ENCODE measurements around the gene SF1. TPM values are rescaled to one million over a fixed set of nuclear protein-coding genes. Genes with fewer than 3 reads are reported as not detected.

The SF1 gene
- total and polyA plus RNA-seq, 11 donors: 59.2 to 349 (median 152) TPM

GRCh38 chr11:64717268-64717578 is 61.1 kb downstream of the SF1 start:
- Histone ChIP-seq H3K4me1 (peaks cover 0 to 17% (median 0%) of the 10 kb centered on the region in 12 donors), H3K27ac (no peak overlapping the region), H3K36me3 (no peaks in the 10 kb centered on the region), H3K27me3 (peaks cover 29 to 96% (median 72%) of the 10 kb centered on the region in 9 donors), H3K4me3 (no peak overlapping the region), H3K9me3 (no peaks in the 10 kb centered on the region)
- ATAC-seq (no peak), DNase-seq (peak in 1 of 5 donors; percentile 39)
- intact Hi-C loops (cut with DNase I): no loop called here
- WGBS, 4 donors: 63 to 69% (median 64%) methylated on average over 3 to 4 of the region's 4 CpGs
- no peak for TF ChIP-seq POLR2A (IDR thresholded peaks at IDR 0.05)
- TF ChIP-seq CTCF (IDR thresholded peaks at IDR 0.05): no peak

GRCh38 chr11:64716473-64717267 is 61.7 kb downstream of the SF1 start:
- intact Hi-C loops (cut with DNase I): no loop called here
- Histone ChIP-seq H3K4me1 (peaks cover 0 to 17% (median 0%) of the 10 kb centered on the region in 12 donors), H3K27me3 (peaks cover 34 to 96% (median 72%) of the 10 kb centered on the region in 9 donors), H3K9me3 (no peaks in the 10 kb centered on the region), H3K4me3 (no peak overlapping the region), H3K27ac (no peak overlapping the region), H3K36me3 (no peaks in the 10 kb centered on the region)
- DNase-seq: peak in 1 of 5 donors; percentile 17
- no peak for ATAC-seq
- WGBS, 4 donors: 38 to 42% (median 40%) methylated on average over 20 to 21 of the region's 21 CpGs
- TF ChIP-seq POLR2A (IDR thresholded peaks at IDR 0.05): no peak

DNA sequence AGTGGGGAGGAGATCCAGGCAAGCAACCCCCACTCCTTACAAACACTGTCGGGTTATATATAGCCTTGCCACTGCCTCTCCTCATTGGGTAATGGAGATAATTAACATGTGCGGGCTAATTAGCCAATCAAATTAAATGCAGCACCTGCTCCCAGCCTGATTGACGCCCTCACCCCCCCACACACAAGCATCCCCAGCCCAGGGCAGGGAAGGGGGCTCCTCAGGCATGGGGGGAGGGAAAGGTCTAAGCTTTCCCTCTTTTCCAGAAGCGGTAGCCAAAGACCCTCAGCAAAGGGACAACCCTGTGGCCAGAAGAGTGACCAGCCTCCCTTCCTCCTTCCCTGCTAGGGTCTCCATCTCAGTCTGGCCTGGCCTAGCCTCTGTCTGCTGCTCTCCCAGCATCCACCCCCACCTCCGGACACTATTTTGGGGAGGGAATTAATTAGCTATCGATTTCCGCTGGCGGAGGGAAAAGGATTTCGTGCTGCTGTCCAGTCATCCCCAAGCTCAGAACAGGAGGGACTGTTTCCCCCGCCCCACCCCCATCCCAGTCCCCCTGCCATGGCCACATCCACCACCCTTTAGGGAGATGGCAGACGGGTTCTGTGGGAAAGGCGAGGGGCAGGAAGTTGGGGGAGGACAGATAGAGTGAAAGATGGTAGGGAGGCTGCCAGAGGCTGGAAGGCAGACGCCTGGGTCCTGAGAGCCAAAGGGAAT is 62.4 kb downstream of the SF1 start:
- intact Hi-C loops (cut with DNase I): no loop called here
- Histone ChIP-seq H3K4me3 (no peak overlapping the region), H3K27me3 (peaks cover 41 to 96% (median 79%) of the 10 kb centered on the region in 9 donors), H3K36me3 (no peaks in the 10 kb centered on the region), H3K9me3 (no peaks in the 10 kb centered on the region), H3K4me1 (peaks cover 0 to 22% (median 0%) of the 10 kb centered on the region in 12 donors), H3K27ac (no peak overlapping the region)
- peak in 1 of 5 donors; percentile 46 for DNase-seq
- TF ChIP-seq POLR2A (IDR thresholded peaks at IDR 0.05) (no peak), CTCF (IDR thresholded peaks at IDR 0.05) (no peak)
- 44 to 53% (median 48%) methylated on average over 13 of the region's 13 CpGs for WGBS, 4 donors
- no peak for ATAC-seq

DNA sequence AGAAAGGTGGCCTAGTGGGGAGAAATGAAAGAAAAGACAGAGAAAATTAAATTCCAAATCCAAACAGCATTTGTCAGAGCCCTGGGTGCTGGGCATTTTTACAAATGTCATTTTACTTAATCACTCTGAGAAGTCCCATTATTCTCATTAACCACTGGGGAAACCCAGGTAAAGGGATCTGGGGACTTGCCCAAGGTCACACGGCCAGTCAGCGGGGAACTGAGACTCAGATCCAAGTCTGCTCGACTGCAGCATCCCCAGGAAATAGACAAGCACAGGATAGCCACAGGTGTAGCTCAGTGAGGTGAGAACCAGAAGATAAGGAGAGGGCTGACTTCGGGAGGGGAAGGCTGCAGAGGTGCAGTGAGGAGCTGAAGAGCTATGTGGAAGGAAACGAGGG is 63.2 kb downstream of the SF1 start:
- peaks cover 44 to 96% (median 84%) of the 10 kb centered on the region in 9 donors for H3K27me3 ChIP-seq
- TF ChIP-seq POLR2A (IDR thresholded peaks at IDR 0.05): no peak
- TF ChIP-seq CTCF (IDR thresholded peaks at IDR 0.05): no peak
- peaks cover 0 to 22% (median 0%) of the 10 kb centered on the region in 12 donors for H3K4me1 ChIP-seq
- intact Hi-C loops (cut with DNase I): no loop called here
- H3K36me3 ChIP-seq: no peaks in the 10 kb centered on the region
- H3K4me3 ChIP-seq: no peak overlapping the region
- ATAC-seq: no peak
- no peak overlapping the region for H3K27ac ChIP-seq
- 52 to 61% (median 56%) methylated on average over 5 of the region's 5 CpGs for WGBS, 4 donors
- peak in 1 of 5 donors; percentile 17 for DNase-seq
- no peaks in the 10 kb centered on the region for H3K9me3 ChIP-seq
